SK-N-SH (cell line): Measurements from ENCODE around the gene NR5A1.

Experiments
- CTCF ChIP-seq: fragments of 200-600 bp; sonication (generic); IDR thresholded peaks from 2 replicates; pipeline ENCODE4 v1.6.1; 2017; ENCODE audit warnings: antibody characterized with exemption, mild to moderate bottlenecking, moderate library complexity
- USF1 ChIP-seq: IDR thresholded peaks from 2 replicates; pipeline ENCODE4 v1.4.0; 2012; ENCODE audit warnings: low read depth, borderline replicate concordance
- YY1 ChIP-seq: IDR thresholded peaks from 2 replicates; pipeline ENCODE4 v1.4.0; 2012; ENCODE audit warnings: low read depth, mild to moderate bottlenecking

GRCh38 chr9:124500028-124500795 lies 7.0 kb downstream of the NR5A1 start:
- TF ChIP-seq CTCF (no peak), YY1 (no peak), USF1 (no peak)
